Right lobe of liver (tissue), 6 donors: ENCODE results near the gene MSANTD1. TPM values are rescaled to one million over a fixed set of nuclear protein-coding genes. Genes with fewer than 3 reads are reported as not detected.
A peak's percentile ranks its signal among the peaks of the same experiment; 100 is the strongest.

Experiments
- ATAC-seq, 4 donors: fragments of 200-7000 bp; cut with Tn5 transposase; one replicate each; pipeline ENCODE4 v1.9.1; 2020; ENCODE audit warnings: mild to moderate bottlenecking in 4 of 4, moderate library complexity in 4 of 4
- DNase-seq, 3 donors: peaks; one replicate each; pipeline ENCODE4 v3.0.0-alpha.2; 2020
- H3K27ac ChIP-seq, 3 donors: fragments of 200-600 bp; one replicate each; pipeline ENCODE4 v1.8.0; 2022
- H3K27me3 ChIP-seq, 2 donors: fragments of 200-600 bp; one replicate each; pipeline ENCODE4 v1.8.0; 2022
- H3K36me3 ChIP-seq, 4 donors: fragments of 200-600 bp; sonication (generic) in 1 of 4; one replicate each; pipeline versions ENCODE4 v1.5.1 to v1.8.0; 2017 to 2022; ENCODE audit warnings: control low read depth in 1 of 4
- H3K4me1 ChIP-seq, 4 donors: fragments of 200-600 bp; sonication (generic) in 1 of 4; one replicate each; pipeline versions ENCODE4 v1.5.1 to v1.8.0; 2017 to 2022; ENCODE audit warnings: control low read depth in 1 of 4
- H3K4me3 ChIP-seq, 3 donors: fragments of 200-600 bp; one replicate each; pipeline ENCODE4 v1.8.0; 2022
- H3K9me3 ChIP-seq, 4 donors: fragments of 200-600 bp; sonication (generic) in 1 of 4; one replicate each; pipeline versions ENCODE4 v1.5.1 to v1.8.0; 2017 to 2022; ENCODE audit warnings: control low read depth in 1 of 4
- CTCF ChIP-seq, 4 donors: fragments of 200-600 bp in 3 of 4; fragments of 450-650 bp in 1 of 4; IDR thresholded peaks; one replicate each; pipeline versions ENCODE4 v1.5.1 to v1.8.0; 2016 to 2022; ENCODE audit warnings: antibody characterized with exemption in 4 of 4, mild to moderate bottlenecking in 2 of 4
- POLR2A ChIP-seq: fragments of 450-650 bp; IDR thresholded peaks from one replicate; pipeline ENCODE4 v1.6.1; 2017; ENCODE audit warnings: antibody characterized with exemption, mild to moderate bottlenecking
- WGBS: methylation state at CpG from one replicate; pipeline ENCODE4 v1.1.6; 2018; ENCODE audit warnings: low coverage, low lambda C conversion rate; ENCODE audit not compliant: insufficient coverage; ENCODE audit errors: missing lambda C conversion rate; 5-methylcytosine and 5-hydroxymethylcytosine counted together
- intact Hi-C, 2 donors: fragments of 100-400 bp; cut with DNase I; formaldehyde crosslinking; loops; one replicate each; pipeline versions ENCODE4 v1.11.2 to v1.14.1; 2022
- total RNA-seq, 6 experiments: library from RNA; depleted of rRNA in 2 of 6; stranded (reverse); fragments of >200 nt in 2 of 6; fragmentation: NEBNext Ultra II Directional in 3 of 6; extraction: Animal tissue kit (Norgen Biotek cat#: 25700) in 3 of 6; gene quantifications; one replicate each; pipeline versions ENCODE4 v1.1.0 to v1.2.4, GENCODE V29; 2016 to 2023
- donor health status: DM: no; HTN: yes; CAD: no.
- donor health status: DM: no; HTN: no; CAD: no.
- donor health status: DM: no; HTN: no; CAD: no.
- donor health status: DM: no; HTN: yes; CAD: no.
- donor health status: DM: no; HTN: yes; CAD: no.

The MSANTD1 gene
- total RNA-seq, 6 experiments from 2014 or later: 0.46 to 0.84 (median 0.64) TPM; not detected in 1

GRCh38 chr4:3257103-3257555, 8.2 kb downstream of the MSANTD1 start:
- Histone ChIP-seq H3K36me3 (no peaks in the 10 kb centered on the region), H3K27me3 (no peaks in the 10 kb centered on the region), H3K4me1 (no peaks in the 10 kb centered on the region), H3K4me3 (no peak overlapping the region), H3K27ac (no peak overlapping the region), H3K9me3 (no peaks in the 10 kb centered on the region)
- DNase-seq (peak in 2 of 3 donors; percentile 17 to 37), ATAC-seq (no peak)
- WGBS: no CpG with 5 or more reads among the region's 9 CpGs
- TF ChIP-seq CTCF (IDR thresholded peaks at IDR 0.05) (no peak), POLR2A (no peak)
- intact Hi-C loops: no loop called here

- H3K9me3 ChIP-seq: no peaks in the 10 kb centered on the region
- no peak overlapping the region for H3K4me3 ChIP-seq
- intact Hi-C loops: no loop called here
- ATAC-seq: no peak
- no peak for TF ChIP-seq CTCF (IDR thresholded peaks at IDR 0.05)
- H3K4me1 ChIP-seq: no peaks in the 10 kb centered on the region
- WGBS: 92% methylated on average over 10 of the region's 29 CpGs
- no peak overlapping the region for H3K27ac ChIP-seq
- H3K27me3 ChIP-seq: no peaks in the 10 kb centered on the region
- no peaks in the 10 kb centered on the region for H3K36me3 ChIP-seq
- DNase-seq: peak in 1 of 3 donors; percentile 14
Measured at GRCh38 chr4:3257556-3258482, 8.9 kb downstream of the MSANTD1 start.

GRCh38 chr4:3261411-3262207, 12.7 kb downstream of the MSANTD1 start:
- intact Hi-C loops: no loop called here
- Histone ChIP-seq H3K4me1 (no peaks in the 10 kb centered on the region), H3K27ac (no peak overlapping the region)

More at GRCh38 chr4:3261411-3262207, 12.7 kb downstream of the MSANTD1 start:
- Histone ChIP-seq H3K27me3 (no peaks in the 10 kb centered on the region), H3K36me3 (no peaks in the 10 kb centered on the region), H3K9me3 (no peaks in the 10 kb centered on the region), H3K4me3 (no peak overlapping the region)
- 95% methylated on average over 11 of the region's 35 CpGs for WGBS
- DNase-seq (no peak), ATAC-seq (no peak)
- no peak for TF ChIP-seq CTCF (IDR thresholded peaks at IDR 0.05)
- no peak for TF ChIP-seq POLR2A
